Body of pancreas (tissue), 4 donors: Measurements from ENCODE around the gene IFNL1. TPM values are rescaled to one million over a fixed set of nuclear protein-coding genes. Genes with fewer than 3 reads are reported as not detected.
"Not testable (repeated sequence)": the region's sequence is repeated elsewhere in the genome, so short reads cannot be mapped to it uniquely, and the experiment has no call there.

ENCODE experiments used
- ATAC-seq: fragments of 150-250 bp; one replicate; pipeline ENCODE4 v1.9.1; 2016
- DNase-seq, 4 donors: peaks; one replicate each; pipeline ENCODE4 v3.0.0-alpha.2; 2019
- H3K27ac ChIP-seq, 4 donors: fragments of 200-600 bp; sonication (generic); 1 replicate in 3 of 4; 2 replicates in 1 of 4; pipeline versions ENCODE4 v1.5.1 to v1.6.1; 2016 to 2019; ENCODE audit warnings: mild to moderate bottlenecking in 1 of 4, mixed read lengths in 1 of 4, moderate library complexity in 1 of 4
- H3K27me3 ChIP-seq, 2 donors: fragments of 200-600 bp; sonication (generic); one replicate each; pipeline ENCODE4 v1.6.0; 2016; ENCODE audit warnings: mild to moderate bottlenecking in 1 of 2
- H3K36me3 ChIP-seq, 2 donors: fragments of 200-600 bp; sonication (generic); replicated peaks in 1 of 2; 2 replicates each; pipeline ENCODE4 v1.5.1; 2016; ENCODE audit warnings: low read depth in 2 of 2; ENCODE audit not compliant: insufficient read depth in 1 of 2
- H3K4me1 ChIP-seq: fragments of 200-600 bp; sonication (generic); one replicate; pipeline ENCODE4 v1.6.0; 2016
- H3K4me3 ChIP-seq, 2 donors: fragments of 200-600 bp; sonication (generic); 1 replicate in 1 of 2; 2 replicates in 1 of 2; pipeline ENCODE4 v1.5.1; 2016 to 2019
- H3K9me3 ChIP-seq, 3 donors: fragments of 200-600 bp; sonication (generic); 1 replicate in 2 of 3; 2 replicates in 1 of 3; pipeline ENCODE4 v1.5.1; 2016
- CTCF ChIP-seq, 7 experiments: fragments of 450-650 bp in 4 of 7; fragments of 200-600 bp in 3 of 7; sonication (generic) in 3 of 7; IDR thresholded peaks; one replicate each; pipeline ENCODE4 v1.5.1; 2016 to 2019; ENCODE audit warnings: antibody characterized with exemption in 7 of 7
- POLR2A ChIP-seq, 3 donors: fragments of 450-650 bp; IDR thresholded peaks; one replicate each; pipeline ENCODE4 v1.6.1; 2016; ENCODE audit warnings: antibody characterized with exemption in 3 of 3, mild to moderate bottlenecking in 2 of 3
- WGBS, 2 donors: methylation state at CpG; one replicate each; pipeline ENCODE4 v1.1.5; 2017; 5-methylcytosine and 5-hydroxymethylcytosine counted together
- intact Hi-C: fragments of 100-400 bp; cut with DNase I; formaldehyde crosslinking; loops from one replicate; pipeline ENCODE4 v1.15.1; 2023
- total RNA-seq, 2 donors: library from RNA; depleted of rRNA; stranded (reverse); fragments of >200 nt; gene quantifications; one replicate each; pipeline ENCODE4 v1.1.0, GENCODE V29; 2016

Gene IFNL1
- total RNA-seq, 2 donors from 2014 or later, result not detected

GRCh38 chr19:39333507-39333906 is 37.3 kb downstream of the IFNL1 start:
- H3K27me3 ChIP-seq, result no peaks in the 10 kb centered on the region
- no peak for TF ChIP-seq POLR2A (IDR thresholded peaks at IDR 0.05)
- DNase-seq, result no peak
- peaks cover 13% of the 10 kb centered on the region for H3K4me1 ChIP-seq
- no peak overlapping the region for H3K4me3 ChIP-seq
- H3K9me3 ChIP-seq, result no peaks in the 10 kb centered on the region
- no peak overlapping the region for H3K27ac ChIP-seq
- ATAC-seq, result no peak
- intact Hi-C loops, result no loop called here
- 78 to 79% methylated on average over 6 of the region's 6 CpGs for whole genome bisulfite sequencing, 2 donors
- no peaks in the 10 kb centered on the region for H3K36me3 ChIP-seq

- H3K36me3 ChIP-seq, result no peaks in the 10 kb centered on the region
- intact Hi-C loops, result no loop called here
- no peaks in the 10 kb centered on the region for H3K9me3 ChIP-seq
- TF ChIP-seq CTCF (IDR thresholded peaks at IDR 0.05), result no peak
- no peak for TF ChIP-seq POLR2A (IDR thresholded peaks at IDR 0.05)
- ATAC-seq (no peak), DNase-seq (no peak)
- no peak overlapping the region for H3K4me3 ChIP-seq
- H3K27me3 ChIP-seq, result no peaks in the 10 kb centered on the region
- H3K27ac ChIP-seq, result peak overlapping the region in 1 of 4 donors; percentile 68
- H3K4me1 ChIP-seq, result peaks cover 6% of the 10 kb centered on the region
- 83 to 84% methylated on average over 5 of the region's 5 CpGs for WGBS, 2 donors
These were observed 38.3 kb downstream of the IFNL1 start for GRCh38 chr19:39334444-39334976.

GRCh38 chr19:39335168-39335548 is 39.0 kb downstream of the IFNL1 start:
- Histone ChIP-seq H3K4me3 (no peak overlapping the region), H3K36me3 (no peaks in the 10 kb centered on the region), H3K9me3 (no peaks in the 10 kb centered on the region), H3K4me1 (no peaks in the 10 kb centered on the region), H3K27me3 (no peaks in the 10 kb centered on the region), H3K27ac (peak overlapping the region in 2 of 4 donors; percentile 53 to 68)
- ATAC-seq (no peak), DNase-seq (no peak)
- TF ChIP-seq CTCF (IDR thresholded peaks at IDR 0.05) (no peak), POLR2A (IDR thresholded peaks at IDR 0.05) (no peak)
- intact Hi-C loops, result no loop called here
- WGBS, 2 donors, result 52 to 69% methylated on average over 6 of the region's 6 CpGs

- Histone ChIP-seq H3K36me3 (no peaks in the 10 kb centered on the region), H3K4me1 (peaks cover 7% of the 10 kb centered on the region), H3K27me3 (no peaks in the 10 kb centered on the region), H3K9me3 (no peaks in the 10 kb centered on the region), H3K4me3 (no peak overlapping the region), H3K27ac (peak overlapping the region in 1 of 4 donors; percentile 68)
- intact Hi-C loops, result no loop called here
- DNase-seq, result no peak
- 51 to 59% methylated on average over 3 of the region's 3 CpGs for WGBS, 2 donors
- ATAC-seq, result no peak
- TF ChIP-seq CTCF (IDR thresholded peaks at IDR 0.05) (no peak), POLR2A (IDR thresholded peaks at IDR 0.05) (no peak)
These were observed 40.3 kb downstream of the IFNL1 start for GRCh38 chr19:39336483-39336882.

GRCh38 chr19:39339674-39340073 is 43.5 kb downstream of the IFNL1 start:
- Histone ChIP-seq H3K9me3 (no peaks in the 10 kb centered on the region), H3K27ac (no peak overlapping the region), H3K27me3 (no peaks in the 10 kb centered on the region), H3K4me3 (no peak overlapping the region), H3K36me3 (no peaks in the 10 kb centered on the region), H3K4me1 (peaks cover 25% of the 10 kb centered on the region)
- TF ChIP-seq CTCF (IDR thresholded peaks at IDR 0.05), result no peak
- TF ChIP-seq POLR2A (IDR thresholded peaks at IDR 0.05), result no peak
- DNase-seq (no peak), ATAC-seq (no peak)
- intact Hi-C loops, result loop anchor here (10.0 kb wide), 1 partner anchor 75 kb away; the partner anchor contains the start of gene PLEKHG2
- WGBS, 2 donors, result 85 to 100% methylated on average over 1 of the region's 1 CpG

- not testable (repeated sequence) for ATAC-seq, H3K27ac ChIP-seq
These were observed 43.9 kb downstream of the IFNL1 start for GRCh38 chr19:39340156-39340555.

More at GRCh38 chr19:39340156-39340555, 43.9 kb downstream of the IFNL1 start:
- not testable (repeated sequence) for DNase-seq, H3K4me3 ChIP-seq, H3K27me3 ChIP-seq, H3K9me3 ChIP-seq, H3K36me3 ChIP-seq
- WGBS, 2 donors, result 75 to 85% methylated on average over 7 of the region's 7 CpGs
- peaks cover 30% of the 10 kb centered on the region for H3K4me1 ChIP-seq
- intact Hi-C loops, result loop anchor here (10.0 kb wide), 1 partner anchor 75 kb away; the partner anchor contains the start of gene PLEKHG2
